Measurements from ENCODE around the gene PCDH10.
A peak's percentile ranks its signal among the peaks of the same experiment; 100 is the strongest.

The PCDH10 gene

GRCh38 chr4:133148690-133149363, at the start of gene PCDH10:
Gene PCDH10, plus strand, starts transcription at chr4:133149294. Its CDS starts 847 bp downstream, at chr4:133150141.
- ATAC-seq, result peak; percentile 57
- peak within 1 kb of the TSS; percentile 7 for H3K4me3 Mint-ChIP-seq
- H3K27ac Mint-ChIP-seq, result no peak within 1 kb of the TSS
- H3K9me3 Mint-ChIP-seq, result peaks cover 11% of the 10 kb centered on the region
- DNase-seq (ENCODE audit: low spot score in 2 of 2), result no peak
- H3K36me3 Mint-ChIP-seq, result peaks cover 18% of the 10 kb centered on the region
- H3K4me1 Mint-ChIP-seq, result peaks cover 5% of the 10 kb centered on the region

GRCh38 chr4:133102043-133102442, 47.1 kb upstream of the PCDH10 start:
- no peak overlapping the region for H3K4me3 Mint-ChIP-seq
- H3K4me1 Mint-ChIP-seq, result no peaks in the 10 kb centered on the region
- H3K36me3 Mint-ChIP-seq, result no peaks in the 10 kb centered on the region
- peaks cover 9% of the 10 kb centered on the region for H3K9me3 Mint-ChIP-seq
- ATAC-seq, result no peak
- H3K27ac Mint-ChIP-seq, result no peak overlapping the region
- DNase-seq (ENCODE audit: low spot score in 2 of 2), result no peak

DNA sequence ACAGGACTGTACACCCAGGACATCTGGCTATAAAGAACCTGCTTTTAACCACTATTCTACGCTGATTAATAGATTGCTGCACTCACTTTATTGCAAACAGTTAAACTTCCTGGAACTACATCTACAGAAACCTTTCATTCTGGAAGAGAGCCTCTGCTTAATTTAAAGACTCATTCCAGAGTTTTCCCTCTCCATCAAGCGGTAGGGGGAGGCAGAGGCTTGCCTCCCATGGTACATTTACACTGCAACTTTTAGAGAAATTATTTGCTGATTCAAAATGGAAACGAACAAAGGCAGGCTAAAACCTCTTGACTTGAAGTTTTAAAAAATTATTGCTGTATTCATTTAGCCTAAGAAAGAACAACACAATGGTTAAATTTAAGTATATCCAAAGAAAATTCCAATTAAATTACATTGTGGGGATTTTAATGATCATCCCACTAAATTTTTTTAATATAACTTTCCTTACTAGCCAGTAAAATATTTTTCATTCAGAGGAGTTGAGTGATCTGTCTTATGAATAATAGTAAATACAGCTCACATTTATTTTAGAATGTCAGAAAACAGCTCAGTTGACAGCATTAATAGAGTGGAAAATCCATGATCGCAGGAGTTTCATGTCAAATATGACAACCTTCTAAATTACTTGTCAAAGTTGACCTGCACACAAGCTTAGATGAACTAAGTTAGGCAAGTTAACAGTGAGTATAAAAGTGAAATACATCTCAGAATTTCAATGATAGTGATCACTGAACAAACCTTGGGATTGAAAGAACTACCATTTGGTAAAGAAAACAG, 46.3 kb upstream of the PCDH10 start:
- Mint-ChIP-seq H3K4me1 (no peaks in the 10 kb centered on the region), H3K36me3 (no peaks in the 10 kb centered on the region), H3K4me3 (no peak overlapping the region), H3K27ac (no peak overlapping the region), H3K9me3 (peaks cover 9% of the 10 kb centered on the region)
- DNase-seq (ENCODE audit: low spot score in 2 of 2), result no peak
- ATAC-seq, result no peak

GRCh38 chr4:133112641-133113040, 36.5 kb upstream of the PCDH10 start:
- no peak overlapping the region for H3K4me3 Mint-ChIP-seq
- ATAC-seq (no peak), DNase-seq (ENCODE audit: low spot score in 2 of 2) (no peak)
- H3K36me3 Mint-ChIP-seq, result no peaks in the 10 kb centered on the region
- H3K4me1 Mint-ChIP-seq, result no peaks in the 10 kb centered on the region
- H3K9me3 Mint-ChIP-seq, result peaks cover under 1% of the 10 kb centered on the region
- H3K27ac Mint-ChIP-seq, result no peak overlapping the region

- peaks cover 23% of the 10 kb centered on the region for H3K9me3 Mint-ChIP-seq
- no peak for DNase-seq (ENCODE audit: low spot score in 2 of 2)
- H3K36me3 Mint-ChIP-seq, result no peaks in the 10 kb centered on the region
- H3K27ac Mint-ChIP-seq, result no peak overlapping the region
- no peaks in the 10 kb centered on the region for H3K4me1 Mint-ChIP-seq
- H3K4me3 Mint-ChIP-seq, result no peak overlapping the region
- ATAC-seq, result no peak
Observed at GRCh38 chr4:133124746-133125145, 24.3 kb upstream of the PCDH10 start.

GRCh38 chr4:133127500-133127899, 21.6 kb upstream of the PCDH10 start:
- Mint-ChIP-seq H3K9me3 (peaks cover 25% of the 10 kb centered on the region), H3K27ac (no peak overlapping the region), H3K36me3 (no peaks in the 10 kb centered on the region), H3K4me3 (no peak overlapping the region), H3K4me1 (no peaks in the 10 kb centered on the region)
- no peak for DNase-seq (ENCODE audit: low spot score in 2 of 2)
- no peak for ATAC-seq

DNA sequence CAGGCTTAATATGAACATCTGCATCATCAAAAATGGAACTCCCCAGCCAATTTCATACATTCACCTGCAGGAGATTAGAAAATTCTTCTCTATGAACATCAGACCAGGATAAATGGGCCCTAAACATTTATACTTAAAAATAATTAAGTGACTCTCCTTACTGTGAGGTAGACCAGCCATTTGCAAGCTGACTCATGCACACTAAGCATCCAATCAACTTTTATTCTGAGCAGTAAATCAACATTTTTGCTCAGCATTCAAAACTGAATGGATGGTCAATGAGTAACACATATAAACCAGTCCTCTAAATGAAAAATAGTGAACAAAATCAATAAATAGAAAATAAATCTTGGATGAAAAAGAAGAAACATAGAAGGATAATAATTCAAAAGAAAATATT, 19.9 kb upstream of the PCDH10 start:
- ATAC-seq, result no peak
- peaks cover 20% of the 10 kb centered on the region for H3K9me3 Mint-ChIP-seq
- H3K36me3 Mint-ChIP-seq, result no peaks in the 10 kb centered on the region
- no peak overlapping the region for H3K4me3 Mint-ChIP-seq
- no peaks in the 10 kb centered on the region for H3K4me1 Mint-ChIP-seq
- H3K27ac Mint-ChIP-seq, result no peak overlapping the region
- no peak for DNase-seq (ENCODE audit: low spot score in 2 of 2)

DNA sequence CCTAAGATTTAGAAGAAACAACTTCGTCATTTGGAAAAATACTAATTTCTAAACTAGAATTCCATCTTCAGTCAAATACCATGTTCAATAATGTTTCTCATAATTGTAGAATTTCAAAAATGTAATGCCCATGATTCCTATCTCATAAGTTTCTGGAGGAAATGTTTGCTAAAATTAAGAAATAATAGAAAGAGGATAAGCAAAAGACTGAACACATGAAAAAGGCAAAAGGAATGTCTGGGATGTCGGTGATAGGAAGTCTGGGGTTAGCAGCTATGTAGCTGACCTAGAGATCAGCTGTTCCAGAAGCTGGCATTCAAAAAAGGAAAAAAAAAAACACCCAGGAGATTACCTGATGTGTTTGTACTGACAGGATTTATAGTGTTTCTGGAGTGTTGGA, 18.9 kb upstream of the PCDH10 start:
- H3K36me3 Mint-ChIP-seq, result no peaks in the 10 kb centered on the region
- no peak overlapping the region for H3K27ac Mint-ChIP-seq
- H3K4me3 Mint-ChIP-seq, result no peak overlapping the region
- no peak for DNase-seq (ENCODE audit: low spot score in 2 of 2)
- ATAC-seq, result no peak
- no peaks in the 10 kb centered on the region for H3K4me1 Mint-ChIP-seq
- H3K9me3 Mint-ChIP-seq, result peaks cover 25% of the 10 kb centered on the region

DNA sequence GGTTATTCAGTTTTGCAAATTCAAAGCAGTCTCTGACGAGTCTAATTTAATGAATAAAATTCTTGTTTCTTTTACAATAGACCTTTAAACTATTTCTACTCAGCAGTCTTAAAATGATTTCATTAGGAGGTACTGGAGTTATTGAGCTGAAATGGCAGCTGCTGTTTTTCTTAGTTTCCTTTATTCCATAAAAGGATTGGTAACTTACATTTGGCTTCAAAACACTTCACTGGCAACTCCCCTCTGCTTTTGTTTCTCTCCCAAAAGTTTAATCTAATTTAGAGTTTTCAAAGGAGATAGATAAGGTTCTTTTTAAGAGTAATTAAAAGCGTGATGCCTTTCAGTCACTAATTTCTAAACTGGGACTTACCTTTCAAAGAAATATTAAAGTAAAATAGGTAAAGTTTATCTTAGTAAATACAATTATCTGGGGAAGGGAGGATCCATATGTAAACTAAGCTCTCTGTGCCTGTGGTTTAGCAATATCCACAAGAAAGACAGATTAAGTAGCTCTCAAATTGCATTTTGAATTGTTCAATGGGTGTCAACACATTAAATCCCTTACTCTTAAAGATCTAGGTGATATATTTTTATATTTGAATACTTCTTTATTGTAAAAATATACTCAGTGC, 17.1 kb upstream of the PCDH10 start:
- no peak for DNase-seq (ENCODE audit: low spot score in 2 of 2)
- Mint-ChIP-seq H3K4me3 (no peak overlapping the region), H3K27ac (no peak overlapping the region), H3K4me1 (no peaks in the 10 kb centered on the region), H3K36me3 (no peaks in the 10 kb centered on the region), H3K9me3 (peaks cover 18% of the 10 kb centered on the region)
- ATAC-seq, result no peak

DNA sequence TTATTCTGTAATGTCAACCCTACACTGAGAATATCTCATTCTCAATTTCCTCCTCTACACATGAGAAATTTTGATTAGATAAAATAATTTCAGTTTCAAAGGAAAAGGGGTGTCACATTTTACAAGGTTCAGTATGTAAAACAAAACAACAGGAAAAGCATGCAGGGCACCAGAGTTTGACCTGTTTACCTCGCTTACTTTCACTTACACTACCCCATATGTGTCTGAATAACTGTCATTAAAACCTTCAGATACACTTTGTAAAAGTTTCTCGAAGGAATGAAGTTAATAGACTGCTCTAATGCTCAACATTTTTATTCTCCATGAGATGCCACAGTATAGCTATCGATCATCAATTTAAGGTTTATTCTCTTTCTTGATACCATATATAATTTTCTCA, 12.3 kb upstream of the PCDH10 start:
- no peaks in the 10 kb centered on the region for H3K4me1 Mint-ChIP-seq
- no peak for DNase-seq (ENCODE audit: low spot score in 2 of 2)
- no peaks in the 10 kb centered on the region for H3K36me3 Mint-ChIP-seq
- ATAC-seq, result no peak
- H3K9me3 Mint-ChIP-seq, result peaks cover 9% of the 10 kb centered on the region
- H3K4me3 Mint-ChIP-seq, result no peak overlapping the region
- H3K27ac Mint-ChIP-seq, result no peak overlapping the region

DNA sequence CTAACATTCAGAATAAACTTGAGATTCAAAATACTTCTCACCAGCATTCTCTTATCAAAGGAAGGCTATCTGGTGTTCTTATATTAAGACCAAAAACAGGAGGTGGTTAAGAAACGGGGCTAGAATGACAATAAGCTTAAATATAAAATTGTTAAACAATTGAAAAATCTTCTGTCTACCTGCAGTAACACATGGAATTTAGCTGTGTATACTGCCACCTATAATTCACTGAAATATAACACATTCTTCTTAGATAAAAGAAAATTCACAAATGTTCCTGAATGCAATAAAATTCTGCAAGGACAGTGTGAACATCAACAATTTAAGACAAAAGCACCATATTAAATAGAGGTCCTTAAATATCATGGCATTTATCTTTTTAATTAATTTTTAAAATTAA, 11.5 kb upstream of the PCDH10 start:
- H3K4me3 Mint-ChIP-seq, result no peak overlapping the region
- H3K9me3 Mint-ChIP-seq, result peaks cover 9% of the 10 kb centered on the region
- no peak overlapping the region for H3K27ac Mint-ChIP-seq
- no peaks in the 10 kb centered on the region for H3K36me3 Mint-ChIP-seq
- no peak for DNase-seq (ENCODE audit: low spot score in 2 of 2)
- H3K4me1 Mint-ChIP-seq, result no peaks in the 10 kb centered on the region
- ATAC-seq, result no peak

DNA sequence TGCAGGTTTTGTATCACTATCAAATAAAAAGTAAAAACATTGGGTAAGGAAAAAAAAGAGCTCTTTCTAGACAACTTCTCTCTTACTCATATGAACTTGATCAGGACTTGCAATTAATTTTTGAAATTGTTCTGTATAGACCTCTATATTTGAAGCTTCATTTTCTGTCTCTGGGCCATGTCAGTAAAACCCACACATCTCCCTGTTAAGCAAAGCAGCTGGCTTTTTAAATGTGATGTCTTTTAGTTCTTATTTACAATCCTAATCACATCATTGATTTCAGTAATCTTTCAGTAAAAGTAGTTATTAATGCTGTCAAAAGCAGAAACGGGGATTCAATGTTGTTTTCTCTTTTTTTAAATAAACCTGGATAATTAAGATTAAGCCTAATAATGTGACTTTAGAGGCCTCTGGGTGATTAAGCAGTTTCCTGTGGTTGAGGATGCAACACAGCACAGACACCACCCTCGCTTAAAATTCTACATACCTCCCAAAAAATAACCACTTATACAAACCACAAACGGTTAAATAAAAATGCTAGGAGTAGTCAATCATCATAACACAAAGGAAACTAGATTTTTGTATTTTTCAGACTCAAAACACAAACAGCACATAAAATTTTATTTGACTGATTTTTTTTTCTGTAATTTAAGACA, 5.2 kb upstream of the PCDH10 start:
- H3K4me1 Mint-ChIP-seq, result no peaks in the 10 kb centered on the region

GRCh38 chr4:133145241-133145640, 3.9 kb upstream of the PCDH10 start:
- no peak overlapping the region for H3K27ac Mint-ChIP-seq
- peaks cover 12% of the 10 kb centered on the region for H3K36me3 Mint-ChIP-seq
- ATAC-seq (no peak), DNase-seq (ENCODE audit: low spot score in 2 of 2) (no peak)
- peaks cover 10% of the 10 kb centered on the region for H3K9me3 Mint-ChIP-seq
- H3K4me1 Mint-ChIP-seq, result no peaks in the 10 kb centered on the region
- no peak overlapping the region for H3K4me3 Mint-ChIP-seq

More for the DNA sequence above, 5.2 kb upstream of the PCDH10 start:
- ATAC-seq, result no peak
- Mint-ChIP-seq H3K9me3 (peaks cover 3% of the 10 kb centered on the region), H3K36me3 (peaks cover 7% of the 10 kb centered on the region), H3K4me3 (no peak overlapping the region), H3K27ac (no peak overlapping the region)
- DNase-seq (ENCODE audit: low spot score in 2 of 2), result no peak

- DNase-seq (ENCODE audit: low spot score in 2 of 2) (no peak), ATAC-seq (no peak)
- no peak overlapping the region for H3K27ac Mint-ChIP-seq
- H3K4me1 Mint-ChIP-seq, result no peaks in the 10 kb centered on the region
- H3K36me3 Mint-ChIP-seq, result peaks cover 12% of the 10 kb centered on the region
- H3K4me3 Mint-ChIP-seq, result no peak overlapping the region
- peaks cover 7% of the 10 kb centered on the region for H3K9me3 Mint-ChIP-seq
Observed at GRCh38 chr4:133145758-133146573, 3.1 kb upstream of the PCDH10 start.

All from stimulated activated effector memory CD8-positive, alpha-beta T cell treated with anti-CD3 and anti-CD28 coated beads, Interleukin-12 subunit alpha, Interleukin-12 subunit beta, amount 100 ng/mL, for 72 hours (primary cell).